K562 (cell line): ENCODE measurements around the gene SS18L1. TPM values are rescaled to one million over a fixed set of nuclear protein-coding genes. Genes with fewer than 3 reads are reported as not detected.

Experiments
- CCNT2 ChIP-seq: IDR thresholded peaks from 2 replicates; pipeline ENCODE4 v1.6.1; 2011; ENCODE audit warnings: borderline replicate concordance, low read depth, mild to moderate bottlenecking, moderate library complexity, mixed read lengths, low read length; ENCODE audit not compliant: insufficient read length; ENCODE audit errors: extremely low read depth
- FOXJ2 ChIP-seq: fragments of 200-800 bp; sonication (Bioruptor generic); IDR thresholded peaks from 2 replicates; pipeline ENCODE4 v1.6.1; 2016; ENCODE audit warnings: missing genetic modification characterization, missing compliant biosample characterization
- FOXK1 ChIP-seq: sonication (generic); formaldehyde crosslinking; IDR thresholded peaks from 2 replicates; pipeline ENCODE4 v1.8.0; 2022; ENCODE audit warnings: missing genetic modification reagents, mild to moderate bottlenecking, borderline replicate concordance
- KLF6 ChIP-seq: fragments of 250-450 bp; sonication (Bioruptor Pico); IDR thresholded peaks from 2 replicates; pipeline ENCODE4 v1.4.0; 2020; ENCODE audit warnings: mild to moderate bottlenecking, moderate library complexity, borderline replicate concordance
- MAFK ChIP-seq: IDR thresholded peaks from 2 replicates; pipeline ENCODE4 v1.6.1; 2011; ENCODE audit warnings: low read length, improper control_type of control experiment
- NBN ChIP-seq: fragments of 450-650 bp; IDR thresholded peaks from 2 replicates; pipeline ENCODE4 v1.6.1; 2016; ENCODE audit warnings: low read depth, mild to moderate bottlenecking
- POLR2AphosphoS2 ChIP-seq: IDR thresholded peaks from 2 replicates; pipeline ENCODE4 v1.6.1; 2012; ENCODE audit warnings: low read length, improper control_type of control experiment
- PRPF4 ChIP-seq: fragments of 200-400 bp; formaldehyde crosslinking; IDR thresholded peaks from one replicate; pipeline ENCODE4 v1.6.1; 2017; ENCODE audit warnings: low read length, low read depth, mild to moderate bottlenecking; ENCODE audit not compliant: insufficient read depth, poor library complexity, severe bottlenecking
- PTBP1 ChIP-seq: fragments of 200-400 bp; formaldehyde crosslinking; IDR thresholded peaks from 2 replicates; pipeline ENCODE4 v1.6.1; 2017; ENCODE audit warnings: low read depth, low read length
- RBM15 ChIP-seq: fragments of 200-400 bp; formaldehyde crosslinking; IDR thresholded peaks from 2 replicates; pipeline ENCODE4 v1.6.1; 2018; ENCODE audit warnings: mild to moderate bottlenecking, low read length, moderate library complexity; ENCODE audit not compliant: insufficient read depth
- RBM17 ChIP-seq: fragments of 200-400 bp; formaldehyde crosslinking; IDR thresholded peaks from 2 replicates; pipeline ENCODE4 v1.6.1; 2017; ENCODE audit warnings: low read depth, mild to moderate bottlenecking, low read length, borderline replicate concordance
- SNIP1 ChIP-seq: fragments of 450-650 bp; IDR thresholded peaks from 2 replicates; pipeline ENCODE4 v1.7.1; 2017; ENCODE audit warnings: low read depth, mild to moderate bottlenecking
- SREBF2 ChIP-seq: sonication (generic); formaldehyde crosslinking; IDR thresholded peaks from 2 replicates; pipeline ENCODE4 v1.4.0; 2020; ENCODE audit warnings: mild to moderate bottlenecking, missing genetic modification reagents
- ZFP30 ChIP-seq: fragments of 250-450 bp; sonication (Bioruptor Pico); IDR thresholded peaks from 2 replicates; pipeline ENCODE4 v1.8.0; 2022; ENCODE audit warnings: moderate library complexity, mild to moderate bottlenecking, inconsistent platforms, borderline replicate concordance
- ZSCAN29 ChIP-seq: fragments of 450-650 bp; IDR thresholded peaks from 2 replicates; pipeline ENCODE4 v1.6.1; 2017
- polyA plus RNA-seq, 8 experiments: library from polyadenylated mRNA; depleted of rRNA in 4 of 8; stranded (reverse) in 5 of 8; unstranded in 3 of 8; fragments of >200 nt; fragmentation: Nextera tagmentation in 2 of 8; fragmentation: Illumina TruSeq in 1 of 8; extraction: Ambion mirVana in 2 of 8; extraction: Trizol in 1 of 8; gene quantifications; 2 replicates each; pipeline versions ENCODE4 v1.2.1 to v1.2.3, GENCODE V29; 2011 to 2014; ENCODE audit warnings: inconsistent platforms in 1 of 8, missing spikeins in 1 of 8
- total RNA-seq, 7 experiments: library from RNA; depleted of rRNA in 6 of 7; stranded (reverse); fragments of >200 nt in 6 of 7; fragmentation: Illumina TruSeq in 2 of 7; extraction: Trizol in 2 of 7; gene quantifications; 2 replicates each; pipeline versions ENCODE4 v1.2.1 to v1.2.3, GENCODE V29; 2011 to 2021; ENCODE audit warnings: low replicate concordance in 1 of 7
- TF ChIP-seq, protein P1 (sequence below): fragments of 200-400 bp; formaldehyde crosslinking; IDR thresholded peaks from 2 replicates; pipeline ENCODE4 v1.6.1; 2017; ENCODE audit warnings: mild to moderate bottlenecking, low read depth, low read length, moderate library complexity
- TF ChIP-seq, protein P2 (sequence below): fragments of 150-350 bp; IDR thresholded peaks from 2 replicates; pipeline ENCODE4 v1.6.1; 2014; ENCODE audit warnings: low read depth, mild to moderate bottlenecking, low read length, borderline replicate concordance
- TF ChIP-seq, protein P3 (sequence below): sonication (generic); formaldehyde crosslinking; IDR thresholded peaks from 2 replicates; pipeline ENCODE4 v1.8.0; 2022; ENCODE audit warnings: mild to moderate bottlenecking, missing genetic modification reagents, borderline replicate concordance

Gene SS18L1
- total and polyA plus RNA-seq, 9 of the 15 experiments (the other 6 are each of a cell fraction or from before 2014, with no cell fraction given), result 2.7 to 28.3 (median 15.1) TPM

GRCh38 chr20:62182469-62183425 lies 39.2 kb downstream of the SS18L1 start, which contains the start of gene MTG2 (continued):
- TF ChIP-seq, protein P1, sequence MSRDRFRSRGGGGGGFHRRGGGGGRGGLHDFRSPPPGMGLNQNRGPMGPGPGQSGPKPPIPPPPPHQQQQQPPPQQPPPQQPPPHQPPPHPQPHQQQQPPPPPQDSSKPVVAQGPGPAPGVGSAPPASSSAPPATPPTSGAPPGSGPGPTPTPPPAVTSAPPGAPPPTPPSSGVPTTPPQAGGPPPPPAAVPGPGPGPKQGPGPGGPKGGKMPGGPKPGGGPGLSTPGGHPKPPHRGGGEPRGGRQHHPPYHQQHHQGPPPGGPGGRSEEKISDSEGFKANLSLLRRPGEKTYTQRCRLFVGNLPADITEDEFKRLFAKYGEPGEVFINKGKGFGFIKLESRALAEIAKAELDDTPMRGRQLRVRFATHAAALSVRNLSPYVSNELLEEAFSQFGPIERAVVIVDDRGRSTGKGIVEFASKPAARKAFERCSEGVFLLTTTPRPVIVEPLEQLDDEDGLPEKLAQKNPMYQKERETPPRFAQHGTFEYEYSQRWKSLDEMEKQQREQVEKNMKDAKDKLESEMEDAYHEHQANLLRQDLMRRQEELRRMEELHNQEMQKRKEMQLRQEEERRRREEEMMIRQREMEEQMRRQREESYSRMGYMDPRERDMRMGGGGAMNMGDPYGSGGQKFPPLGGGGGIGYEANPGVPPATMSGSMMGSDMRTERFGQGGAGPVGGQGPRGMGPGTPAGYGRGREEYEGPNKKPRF, result no peak
- TF ChIP-seq ZSCAN29 (peak; percentile 79), RBM17 (no peak), RBM15 (no peak), NBN (peak; percentile 69; the same call in 1 of the 2 replicates), SREBF2 (CRISPR knock-in tag) (no peak), POLR2AphosphoS2 (peak; percentile 92; the same call in 1 of the 2 replicates), KLF6 (no peak), CCNT2 (peak; percentile 88), PTBP1 (no peak), FOXJ2 (no peak), SNIP1 (no peak), PRPF4 (peak; percentile 92), ZFP30 (CRISPR knock-in tag) (no peak), FOXK1 (CRISPR knock-in tag) (no peak), MAFK (no peak)
- TF ChIP-seq, protein P2, sequence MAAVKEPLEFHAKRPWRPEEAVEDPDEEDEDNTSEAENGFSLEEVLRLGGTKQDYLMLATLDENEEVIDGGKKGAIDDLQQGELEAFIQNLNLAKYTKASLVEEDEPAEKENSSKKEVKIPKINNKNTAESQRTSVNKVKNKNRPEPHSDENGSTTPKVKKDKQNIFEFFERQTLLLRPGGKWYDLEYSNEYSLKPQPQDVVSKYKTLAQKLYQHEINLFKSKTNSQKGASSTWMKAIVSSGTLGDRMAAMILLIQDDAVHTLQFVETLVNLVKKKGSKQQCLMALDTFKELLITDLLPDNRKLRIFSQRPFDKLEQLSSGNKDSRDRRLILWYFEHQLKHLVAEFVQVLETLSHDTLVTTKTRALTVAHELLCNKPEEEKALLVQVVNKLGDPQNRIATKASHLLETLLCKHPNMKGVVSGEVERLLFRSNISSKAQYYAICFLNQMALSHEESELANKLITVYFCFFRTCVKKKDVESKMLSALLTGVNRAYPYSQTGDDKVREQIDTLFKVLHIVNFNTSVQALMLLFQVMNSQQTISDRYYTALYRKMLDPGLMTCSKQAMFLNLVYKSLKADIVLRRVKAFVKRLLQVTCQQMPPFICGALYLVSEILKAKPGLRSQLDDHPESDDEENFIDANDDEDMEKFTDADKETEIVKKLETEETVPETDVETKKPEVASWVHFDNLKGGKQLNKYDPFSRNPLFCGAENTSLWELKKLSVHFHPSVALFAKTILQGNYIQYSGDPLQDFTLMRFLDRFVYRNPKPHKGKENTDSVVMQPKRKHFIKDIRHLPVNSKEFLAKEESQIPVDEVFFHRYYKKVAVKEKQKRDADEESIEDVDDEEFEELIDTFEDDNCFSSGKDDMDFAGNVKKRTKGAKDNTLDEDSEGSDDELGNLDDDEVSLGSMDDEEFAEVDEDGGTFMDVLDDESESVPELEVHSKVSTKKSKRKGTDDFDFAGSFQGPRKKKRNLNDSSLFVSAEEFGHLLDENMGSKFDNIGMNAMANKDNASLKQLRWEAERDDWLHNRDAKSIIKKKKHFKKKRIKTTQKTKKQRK, result no peak
- TF ChIP-seq, protein P3, sequence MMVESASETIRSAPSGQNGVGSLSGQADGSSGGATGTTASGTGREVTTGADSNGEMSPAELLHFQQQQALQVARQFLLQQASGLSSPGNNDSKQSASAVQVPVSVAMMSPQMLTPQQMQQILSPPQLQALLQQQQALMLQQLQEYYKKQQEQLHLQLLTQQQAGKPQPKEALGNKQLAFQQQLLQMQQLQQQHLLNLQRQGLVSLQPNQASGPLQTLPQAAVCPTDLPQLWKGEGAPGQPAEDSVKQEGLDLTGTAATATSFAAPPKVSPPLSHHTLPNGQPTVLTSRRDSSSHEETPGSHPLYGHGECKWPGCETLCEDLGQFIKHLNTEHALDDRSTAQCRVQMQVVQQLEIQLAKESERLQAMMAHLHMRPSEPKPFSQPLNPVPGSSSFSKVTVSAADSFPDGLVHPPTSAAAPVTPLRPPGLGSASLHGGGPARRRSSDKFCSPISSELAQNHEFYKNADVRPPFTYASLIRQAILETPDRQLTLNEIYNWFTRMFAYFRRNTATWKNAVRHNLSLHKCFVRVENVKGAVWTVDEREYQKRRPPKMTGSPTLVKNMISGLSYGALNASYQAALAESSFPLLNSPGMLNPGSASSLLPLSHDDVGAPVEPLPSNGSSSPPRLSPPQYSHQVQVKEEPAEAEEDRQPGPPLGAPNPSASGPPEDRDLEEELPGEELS (CRISPR knock-in tag), result peak; percentile 22; the same call in 1 of the 2 replicates
